Nephron (organoid): ENCODE measurements around the gene EVA1A.

Source experiments
- H3K27ac Mint-ChIP-seq, 3 experiments: 2 replicates each; pipeline ENCODE4 v1.8.0; 2020; ENCODE audit warnings: mixed read lengths in 3 of 3, mild to moderate bottlenecking in 2 of 3, moderate library complexity in 1 of 3
- H3K27me3 Mint-ChIP-seq: 2 replicates; pipeline ENCODE4 v1.8.0; 2021; ENCODE audit warnings: low read depth, mild to moderate bottlenecking, moderate library complexity, mixed read lengths
- H3K36me3 Mint-ChIP-seq: 2 replicates; pipeline ENCODE4 v1.8.0; 2020; ENCODE audit warnings: low read depth, mixed read lengths
- H3K4me1 Mint-ChIP-seq: 2 replicates; pipeline ENCODE4 v1.8.0; 2020; ENCODE audit warnings: mixed read lengths
- H3K4me3 Mint-ChIP-seq, 3 experiments: 2 replicates each; pipeline ENCODE4 v1.8.0; 2020; ENCODE audit warnings: mild to moderate bottlenecking in 3 of 3, mixed read lengths in 3 of 3, moderate library complexity in 2 of 3
- H3K9me3 Mint-ChIP-seq: 2 replicates; pipeline ENCODE4 v1.8.0; 2020; ENCODE audit warnings: mixed read lengths
- TF ChIP-seq, protein P1 (sequence below), 3 experiments: fragments of 200-600 bp; sonication (generic); IDR thresholded peaks; one replicate each; pipeline ENCODE4 v1.5.0; 2021; ENCODE audit warnings: antibody characterized with exemption in 3 of 3; ENCODE audit not compliant: unreplicated experiment in 3 of 3

Gene EVA1A

GRCh38 chr2:75474115-75474514 is 86.6 kb downstream of the EVA1A start:
- no peak overlapping the region for H3K4me3 Mint-ChIP-seq
- TF ChIP-seq, protein P1, sequence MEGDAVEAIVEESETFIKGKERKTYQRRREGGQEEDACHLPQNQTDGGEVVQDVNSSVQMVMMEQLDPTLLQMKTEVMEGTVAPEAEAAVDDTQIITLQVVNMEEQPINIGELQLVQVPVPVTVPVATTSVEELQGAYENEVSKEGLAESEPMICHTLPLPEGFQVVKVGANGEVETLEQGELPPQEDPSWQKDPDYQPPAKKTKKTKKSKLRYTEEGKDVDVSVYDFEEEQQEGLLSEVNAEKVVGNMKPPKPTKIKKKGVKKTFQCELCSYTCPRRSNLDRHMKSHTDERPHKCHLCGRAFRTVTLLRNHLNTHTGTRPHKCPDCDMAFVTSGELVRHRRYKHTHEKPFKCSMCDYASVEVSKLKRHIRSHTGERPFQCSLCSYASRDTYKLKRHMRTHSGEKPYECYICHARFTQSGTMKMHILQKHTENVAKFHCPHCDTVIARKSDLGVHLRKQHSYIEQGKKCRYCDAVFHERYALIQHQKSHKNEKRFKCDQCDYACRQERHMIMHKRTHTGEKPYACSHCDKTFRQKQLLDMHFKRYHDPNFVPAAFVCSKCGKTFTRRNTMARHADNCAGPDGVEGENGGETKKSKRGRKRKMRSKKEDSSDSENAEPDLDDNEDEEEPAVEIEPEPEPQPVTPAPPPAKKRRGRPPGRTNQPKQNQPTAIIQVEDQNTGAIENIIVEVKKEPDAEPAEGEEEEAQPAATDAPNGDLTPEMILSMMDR (IDR thresholded peaks at IDR 0.05; ENCODE audit: unreplicated experiment in 3 of 3) = no peak
- no peak overlapping the region for H3K27ac Mint-ChIP-seq
- peaks cover 28% of the 10 kb centered on the region for H3K4me1 Mint-ChIP-seq
- H3K36me3 Mint-ChIP-seq = no peaks in the 10 kb centered on the region
- H3K9me3 Mint-ChIP-seq = peaks cover 2% of the 10 kb centered on the region
- H3K27me3 Mint-ChIP-seq = peaks cover 3% of the 10 kb centered on the region

DNA sequence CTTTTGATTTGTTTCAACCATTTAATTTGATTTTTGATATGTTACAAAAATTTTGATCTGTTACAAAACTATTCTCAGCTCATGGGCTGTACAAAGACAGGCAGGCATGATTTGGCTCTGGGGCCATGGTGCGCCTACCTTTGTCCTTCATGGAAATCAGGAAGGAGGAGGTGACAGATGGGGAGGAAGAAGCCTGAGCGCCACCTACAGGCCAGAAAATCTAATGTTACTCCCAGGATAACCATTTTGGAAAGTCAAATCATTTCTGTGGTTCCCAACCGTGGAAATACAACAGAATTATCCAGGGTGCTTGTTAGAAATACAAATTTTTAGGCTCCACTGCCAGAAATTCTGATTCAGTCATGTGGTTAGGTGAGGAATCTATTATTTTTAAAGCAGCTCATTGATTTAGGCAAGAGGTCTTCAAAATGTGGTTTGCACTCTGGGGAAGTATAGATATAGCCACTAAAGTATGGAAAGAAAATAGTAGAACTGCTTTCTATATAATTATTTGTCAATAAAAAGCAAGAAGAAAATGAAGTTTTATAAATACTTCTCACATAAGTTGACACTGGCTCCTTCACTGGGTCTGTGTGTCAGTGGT is 93.9 kb downstream of the EVA1A start:
- H3K36me3 Mint-ChIP-seq = no peaks in the 10 kb centered on the region
- no peak overlapping the region for H3K4me3 Mint-ChIP-seq
- no peaks in the 10 kb centered on the region for H3K9me3 Mint-ChIP-seq
- H3K4me1 Mint-ChIP-seq = peaks cover 10% of the 10 kb centered on the region
- no peaks in the 10 kb centered on the region for H3K27me3 Mint-ChIP-seq
- no peak overlapping the region for H3K27ac Mint-ChIP-seq
- TF ChIP-seq, protein P1 (IDR thresholded peaks at IDR 0.05; ENCODE audit: unreplicated experiment in 3 of 3) = peak; percentile 28 to 48 (median 43)

DNA sequence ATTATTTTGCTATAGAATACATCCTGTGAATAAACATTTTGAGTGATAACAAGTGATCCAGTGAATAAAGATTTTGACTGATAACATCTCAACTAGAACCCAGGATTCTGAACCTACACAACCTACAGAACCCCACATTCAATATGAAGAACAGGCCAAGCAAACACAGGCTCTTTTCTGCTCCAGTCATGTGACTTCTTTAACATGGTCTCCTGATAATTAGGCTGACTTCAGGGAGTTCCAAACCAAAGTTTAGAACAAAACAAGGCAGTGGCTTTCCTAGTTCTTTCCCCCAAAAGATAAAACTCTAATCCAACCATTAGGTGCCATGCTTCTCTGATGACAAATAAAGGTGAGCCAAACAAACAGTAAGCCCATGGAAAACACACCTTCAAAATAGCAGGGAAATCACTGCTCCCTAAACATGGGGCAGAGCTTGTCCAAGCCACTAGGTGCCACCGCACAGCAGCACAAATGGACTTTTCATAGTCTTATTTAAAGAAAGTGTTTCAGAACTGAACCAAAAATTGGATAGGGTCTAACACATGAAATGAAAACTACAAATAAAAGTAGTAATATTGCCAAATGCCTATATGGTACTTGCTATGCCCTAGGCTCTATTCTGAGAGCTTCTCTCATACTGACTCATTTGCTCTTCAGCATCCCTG is 95.3 kb downstream of the EVA1A start:
- H3K4me1 Mint-ChIP-seq = peaks cover 14% of the 10 kb centered on the region
- TF ChIP-seq, protein P1 (IDR thresholded peaks at IDR 0.05; ENCODE audit: unreplicated experiment in 3 of 3) = peak; percentile 53 to 63 (median 55)
- no peak overlapping the region for H3K27ac Mint-ChIP-seq

GRCh38 chr2:75464348-75464946 is 96.3 kb downstream of the EVA1A start:
- Mint-ChIP-seq H3K9me3 (no peaks in the 10 kb centered on the region), H3K4me3 (no peak overlapping the region), H3K36me3 (no peaks in the 10 kb centered on the region), H3K27me3 (no peaks in the 10 kb centered on the region), H3K4me1 (peaks cover 14% of the 10 kb centered on the region), H3K27ac (no peak overlapping the region)
- TF ChIP-seq, protein P1 (IDR thresholded peaks at IDR 0.05; ENCODE audit: unreplicated experiment in 3 of 3) = peak; percentile 77 to 82 (median 80)

More for the DNA sequence above, 95.3 kb downstream of the EVA1A start:
- no peak overlapping the region for H3K4me3 Mint-ChIP-seq
- H3K36me3 Mint-ChIP-seq = no peaks in the 10 kb centered on the region
- no peaks in the 10 kb centered on the region for H3K9me3 Mint-ChIP-seq
- H3K27me3 Mint-ChIP-seq = no peaks in the 10 kb centered on the region

- TF ChIP-seq, protein P1 (IDR thresholded peaks at IDR 0.05; ENCODE audit: unreplicated experiment in 3 of 3) = no peak
- no peaks in the 10 kb centered on the region for H3K36me3 Mint-ChIP-seq
- H3K27ac Mint-ChIP-seq = no peak overlapping the region
- H3K4me1 Mint-ChIP-seq = peaks cover 14% of the 10 kb centered on the region
- H3K27me3 Mint-ChIP-seq = no peaks in the 10 kb centered on the region
- no peak overlapping the region for H3K4me3 Mint-ChIP-seq
- H3K9me3 Mint-ChIP-seq = no peaks in the 10 kb centered on the region
Measured at GRCh38 chr2:75462721-75463120, 98.0 kb downstream of the EVA1A start.
